GM23248 (cell line): ENCODE data around the gene AMBN. TPM values are rescaled to one million over a fixed set of nuclear protein-coding genes. Genes with fewer than 3 reads are reported as not detected.
A peak's percentile ranks its signal among the peaks of the same experiment; 100 is the strongest.

Source experiments
- DNase-seq: peaks from one replicate; pipeline ENCODE4 v3.0.0-alpha.2; 2015
- H2AFZ ChIP-seq: fragments of 200-600 bp; sonication (generic); 2 replicates; pipeline ENCODE4 v1.6.1; 2016; ENCODE audit warnings: antibody characterized with exemption
- H3F3A ChIP-seq: fragments of 200-600 bp; sonication (generic); 2 replicates; pipeline ENCODE4 v1.6.1; 2016; ENCODE audit warnings: mild to moderate bottlenecking, antibody characterized with exemption, mixed run types; ENCODE audit not compliant: insufficient read depth
- H3K27ac ChIP-seq: fragments of 200-600 bp; sonication (generic); 2 replicates; pipeline ENCODE4 v1.5.1; 2016; ENCODE audit warnings: mild to moderate bottlenecking
- H3K27me3 ChIP-seq: fragments of 200-600 bp; sonication (generic); replicated peaks from 2 replicates; pipeline ENCODE4 v1.6.1; 2016; ENCODE audit warnings: mild to moderate bottlenecking; ENCODE audit not compliant: insufficient read depth
- H3K36me3 ChIP-seq: fragments of 200-600 bp; sonication (generic); 2 replicates; pipeline ENCODE4 v1.6.1; 2016; ENCODE audit warnings: low read depth, mild to moderate bottlenecking
- H3K4me1 ChIP-seq: fragments of 200-600 bp; sonication (generic); 2 replicates; pipeline ENCODE4 v1.6.1; 2016; ENCODE audit warnings: mild to moderate bottlenecking; ENCODE audit not compliant: insufficient read depth
- H3K4me2 ChIP-seq: fragments of 200-600 bp; sonication (generic); one replicate; pipeline ENCODE4 v1.6.1; 2016; ENCODE audit warnings: mild to moderate bottlenecking; ENCODE audit not compliant: unreplicated experiment
- H3K4me3 ChIP-seq: fragments of 200-600 bp; sonication (generic); 2 replicates; pipeline ENCODE4 v1.5.1; 2016; ENCODE audit warnings: mild to moderate bottlenecking
- H3K79me2 ChIP-seq: fragments of 200-600 bp; sonication (generic); 2 replicates; pipeline ENCODE4 v1.6.1; 2016; ENCODE audit warnings: mild to moderate bottlenecking; ENCODE audit not compliant: insufficient read depth
- H3K9ac ChIP-seq: fragments of 200-600 bp; sonication (generic); 2 replicates; pipeline ENCODE4 v1.6.1; 2016; ENCODE audit warnings: mild to moderate bottlenecking
- H3K9me2 ChIP-seq: fragments of 200-600 bp; sonication (generic); 2 replicates; pipeline ENCODE4 v1.6.1; 2016; ENCODE audit warnings: mixed run types, mild to moderate bottlenecking, moderate library complexity; ENCODE audit not compliant: insufficient read depth
- H3K9me3 ChIP-seq: fragments of 200-600 bp; sonication (generic); one replicate; pipeline ENCODE4 v1.6.1; 2017; ENCODE audit warnings: low read depth
- H4K20me1 ChIP-seq: fragments of 200-600 bp; sonication (generic); 2 replicates; pipeline ENCODE4 v1.6.0; 2016; ENCODE audit not compliant: insufficient read depth
- EZH2 ChIP-seq: fragments of 200-600 bp; sonication (generic); IDR thresholded peaks from 2 replicates; pipeline ENCODE4 v1.6.1; 2018; ENCODE audit warnings: antibody characterized with exemption, mild to moderate bottlenecking; ENCODE audit not compliant: insufficient read depth, poor library complexity, severe bottlenecking
- EZH2phosphoT487 ChIP-seq: fragments of 200-600 bp; sonication (generic); IDR thresholded peaks from 2 replicates; pipeline ENCODE4 v1.6.1; 2018; ENCODE audit warnings: antibody characterized with exemption, moderate library complexity, mild to moderate bottlenecking, low read depth; ENCODE audit not compliant: insufficient read depth
- WGBS, 2 experiments: methylation state at CpG; one replicate each; pipeline ENCODE4 v1.1.6; 2015 to 2017; ENCODE audit warnings: low lambda C conversion rate in 2 of 2, low coverage in 1 of 2; ENCODE audit errors: missing lambda C conversion rate in 2 of 2; 5-methylcytosine and 5-hydroxymethylcytosine counted together
- in situ Hi-C: fragments of 300-500 bp; cut with MboI; formaldehyde crosslinking; loops from 2 replicates; pipeline ENCODE4 v1.15.0; 2020
- polyA plus RNA-seq: library from polyadenylated mRNA; unstranded; fragments of >200 nt; fragmentation: Nextera tagmentation; extraction: Ambion mirVana; gene quantifications from 2 replicates; pipeline ENCODE4 v1.2.1, GENCODE V29; 2016
- total RNA-seq: library from RNA; depleted of rRNA; stranded (reverse); fragments of >200 nt; shearing (Covaris generic); gene quantifications from 2 replicates; pipeline ENCODE4 v1.2.3, GENCODE V29; 2014

AMBN gene
- total and polyA plus RNA-seq, 2 experiments from 2014 or later = not detected

GRCh38 chr4:70623323-70623722 lies 31.3 kb downstream of the AMBN start:
- Histone ChIP-seq H3K9me2 (no peaks in the 10 kb centered on the region), H3K4me2 (no peak overlapping the region), H3K79me2 (no peaks in the 10 kb centered on the region), H3K27ac (no peak overlapping the region), H4K20me1 (no peaks in the 10 kb centered on the region), H3K9ac (no peak overlapping the region), H3K27me3 (no peaks in the 10 kb centered on the region), H3F3A (no peaks in the 10 kb centered on the region), H2AFZ (no peak overlapping the region), H3K36me3 (no peaks in the 10 kb centered on the region), H3K9me3 (no peaks in the 10 kb centered on the region), H3K4me3 (no peak overlapping the region), H3K4me1 (no peaks in the 10 kb centered on the region)
- in situ Hi-C loops = loop anchor here (25.0 kb wide), 1 partner anchor 1089 kb away; no protein-coding TSS in a partner anchor
- 93% methylated on average over 3 of the region's 3 CpGs for WGBS, 2 experiments
- TF ChIP-seq EZH2 (no peak), EZH2phosphoT487 (no peak)
- DNase-seq = no peak

- Histone ChIP-seq H3K9me3 (no peaks in the 10 kb centered on the region), H3K4me3 (no peak overlapping the region), H3K27ac (no peak overlapping the region), H2AFZ (peak overlapping the region; percentile 6; the same call in 1 of the 2 replicates), H4K20me1 (no peaks in the 10 kb centered on the region), H3F3A (no peaks in the 10 kb centered on the region), H3K36me3 (no peaks in the 10 kb centered on the region), H3K9ac (no peak overlapping the region), H3K4me1 (no peaks in the 10 kb centered on the region), H3K27me3 (no peaks in the 10 kb centered on the region), H3K79me2 (no peaks in the 10 kb centered on the region), H3K9me2 (no peaks in the 10 kb centered on the region), H3K4me2 (no peak overlapping the region)
- WGBS, 2 experiments = 21 to 26% methylated on average over 1 of the region's 1 CpG
- no peak for DNase-seq
- no peak for TF ChIP-seq EZH2
- TF ChIP-seq EZH2phosphoT487 = no peak
- in situ Hi-C loops = loop anchor here (25.0 kb wide), 1 partner anchor 1088 kb away; no protein-coding TSS in a partner anchor
These were observed 32.3 kb downstream of the AMBN start for GRCh38 chr4:70624226-70624793.

- Histone ChIP-seq H3K9ac (no peak overlapping the region), H3K79me2 (no peaks in the 10 kb centered on the region), H3K4me3 (no peak overlapping the region), H3K27me3 (no peaks in the 10 kb centered on the region), H3K27ac (no peak overlapping the region), H3F3A (no peaks in the 10 kb centered on the region), H3K36me3 (no peaks in the 10 kb centered on the region), H3K4me2 (no peak overlapping the region), H4K20me1 (no peaks in the 10 kb centered on the region), H3K9me2 (no peaks in the 10 kb centered on the region), H3K4me1 (0 out of 2 replicates have a peak, but pooled peaks cover 8% of the 10 kb centered on the region), H2AFZ (peak overlapping the region; percentile 28; the same call in 1 of the 2 replicates), H3K9me3 (no peaks in the 10 kb centered on the region)
- in situ Hi-C loops = no loop called here
- no peak for DNase-seq
- TF ChIP-seq EZH2 = no peak
- TF ChIP-seq EZH2phosphoT487 = no peak
- WGBS, 2 experiments = 0 to 13% methylated on average over 1 of the region's 1 CpG
These were observed 35.6 kb downstream of the AMBN start for GRCh38 chr4:70627620-70628019.

GRCh38 chr4:70628444-70628843 lies 36.4 kb downstream of the AMBN start, which contains the start of gene ENAM:
TSS of gene ENAM (plus strand) at chr4:70628744. CDS start at chr4:70629501, 757 bp downstream.
- WGBS, 2 experiments = 76 to 80% methylated on average over 2 of the region's 2 CpGs
- no peak within 1 kb of the TSS for H3K27ac ChIP-seq
- H3K36me3 ChIP-seq = no peaks in the 10 kb centered on the region
- no peaks in the 10 kb centered on the region for H3F3A ChIP-seq
- DNase-seq = no peak
- no peaks in the 10 kb centered on the region for H3K9me2 ChIP-seq
- peak within 1 kb of the TSS; percentile 28; the same call in 1 of the 2 replicates for H2AFZ ChIP-seq
- H3K4me3 ChIP-seq = no peak within 1 kb of the TSS
- H3K79me2 ChIP-seq = no peaks in the 10 kb centered on the region
- no peak within 1 kb of the TSS for H3K9ac ChIP-seq
- no peaks in the 10 kb centered on the region for H3K9me3 ChIP-seq
- in situ Hi-C loops = no loop called here
- 0 out of 2 replicates have a peak, but pooled peaks cover 8% of the 10 kb centered on the region for H3K4me1 ChIP-seq
- H4K20me1 ChIP-seq = no peaks in the 10 kb centered on the region
- H3K27me3 ChIP-seq = no peaks in the 10 kb centered on the region
- H3K4me2 ChIP-seq = no peak within 1 kb of the TSS
- TF ChIP-seq EZH2phosphoT487 (no peak), EZH2 (no peak)
